GM12872 (cell line): Measurements from ENCODE around the gene EMC1.
"Not testable (repeated sequence)": the region's sequence is repeated elsewhere in the genome, so short reads cannot be mapped to it uniquely, and the experiment has no call there.

Experiments
- TF ChIP-seq, protein P1 (sequence below): IDR thresholded peaks from 3 replicates; pipeline ENCODE4 v1.5.1; 2011; ENCODE audit warnings: low read depth, mild to moderate bottlenecking, low read length, moderate library complexity; ENCODE audit not compliant: insufficient read depth

Gene EMC1

DNA sequence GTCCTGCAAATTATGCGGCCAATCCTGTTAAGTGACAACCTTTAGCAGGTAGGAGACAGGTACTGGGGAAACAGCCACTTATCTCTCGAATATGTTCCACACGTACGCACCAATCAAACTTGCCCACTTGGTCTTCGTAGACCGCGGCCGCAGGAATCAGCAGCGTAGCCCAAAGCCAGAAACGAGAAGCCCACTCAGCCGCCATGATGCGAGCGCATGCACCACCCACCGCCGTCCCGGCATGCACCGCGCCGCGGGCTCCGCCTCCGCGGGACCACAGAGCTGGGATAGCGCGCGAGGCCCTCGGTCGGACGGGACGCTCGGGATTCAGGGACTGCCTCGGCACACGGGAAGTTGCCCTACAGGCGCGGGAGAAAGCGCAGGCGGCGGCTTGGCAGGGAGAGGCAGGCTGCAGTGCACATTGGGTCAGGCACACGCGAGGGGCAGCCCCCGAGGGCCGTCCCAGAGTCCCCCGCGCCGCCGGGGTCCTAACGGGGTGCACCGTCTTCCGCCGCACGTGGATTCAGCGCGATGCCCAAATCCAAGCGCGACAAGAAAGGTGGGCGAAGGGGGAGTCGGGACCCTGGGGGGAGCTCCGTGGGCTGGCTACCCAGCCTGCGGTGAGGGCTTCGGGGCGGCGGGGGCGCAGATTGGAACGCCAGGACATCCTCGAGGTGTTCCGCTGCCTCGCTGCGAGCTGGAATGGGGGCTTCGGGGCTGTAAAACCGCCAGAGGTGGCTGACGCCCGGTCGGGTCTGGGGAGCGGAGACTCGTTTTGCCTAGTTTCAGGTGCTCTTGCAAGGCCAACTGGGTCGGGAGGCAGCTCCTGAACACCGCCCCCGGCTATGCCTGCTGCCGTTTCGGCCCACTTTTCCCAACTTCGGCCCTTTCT is at the start of gene EMC1, which contains the start of gene MRTO4:
TSS of gene EMC1 (minus strand) at position 220 of the 892 bp plus-strand sequence. CDS start at position 205, 15 bp downstream.
TSS of gene MRTO4 (plus strand) at position 501 of the 892 bp plus-strand sequence. CDS start at position 532, 31 bp downstream.
- TF ChIP-seq, protein P1, sequence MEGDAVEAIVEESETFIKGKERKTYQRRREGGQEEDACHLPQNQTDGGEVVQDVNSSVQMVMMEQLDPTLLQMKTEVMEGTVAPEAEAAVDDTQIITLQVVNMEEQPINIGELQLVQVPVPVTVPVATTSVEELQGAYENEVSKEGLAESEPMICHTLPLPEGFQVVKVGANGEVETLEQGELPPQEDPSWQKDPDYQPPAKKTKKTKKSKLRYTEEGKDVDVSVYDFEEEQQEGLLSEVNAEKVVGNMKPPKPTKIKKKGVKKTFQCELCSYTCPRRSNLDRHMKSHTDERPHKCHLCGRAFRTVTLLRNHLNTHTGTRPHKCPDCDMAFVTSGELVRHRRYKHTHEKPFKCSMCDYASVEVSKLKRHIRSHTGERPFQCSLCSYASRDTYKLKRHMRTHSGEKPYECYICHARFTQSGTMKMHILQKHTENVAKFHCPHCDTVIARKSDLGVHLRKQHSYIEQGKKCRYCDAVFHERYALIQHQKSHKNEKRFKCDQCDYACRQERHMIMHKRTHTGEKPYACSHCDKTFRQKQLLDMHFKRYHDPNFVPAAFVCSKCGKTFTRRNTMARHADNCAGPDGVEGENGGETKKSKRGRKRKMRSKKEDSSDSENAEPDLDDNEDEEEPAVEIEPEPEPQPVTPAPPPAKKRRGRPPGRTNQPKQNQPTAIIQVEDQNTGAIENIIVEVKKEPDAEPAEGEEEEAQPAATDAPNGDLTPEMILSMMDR: no peak

DNA sequence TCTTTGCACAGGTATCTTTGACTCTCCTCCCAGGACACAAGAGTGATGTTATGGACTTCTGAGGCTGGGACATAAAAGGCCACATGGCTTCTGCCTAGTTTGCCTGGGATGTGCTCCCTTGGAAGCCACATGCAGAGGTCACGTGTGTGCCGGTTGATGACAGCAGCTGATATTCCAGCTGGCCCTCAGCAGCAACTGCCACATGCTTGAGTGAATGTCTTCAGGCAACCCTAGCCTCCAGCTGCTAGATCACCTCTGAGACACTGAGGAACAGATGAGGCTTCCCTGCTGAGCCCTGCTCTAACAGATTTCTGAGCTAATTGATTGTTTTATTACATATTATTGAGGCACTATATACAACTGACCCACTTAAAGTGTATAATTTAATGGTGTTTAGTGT is 48.9 kb upstream of the EMC1 start:
- TF ChIP-seq, protein P1: no peak

DNA sequence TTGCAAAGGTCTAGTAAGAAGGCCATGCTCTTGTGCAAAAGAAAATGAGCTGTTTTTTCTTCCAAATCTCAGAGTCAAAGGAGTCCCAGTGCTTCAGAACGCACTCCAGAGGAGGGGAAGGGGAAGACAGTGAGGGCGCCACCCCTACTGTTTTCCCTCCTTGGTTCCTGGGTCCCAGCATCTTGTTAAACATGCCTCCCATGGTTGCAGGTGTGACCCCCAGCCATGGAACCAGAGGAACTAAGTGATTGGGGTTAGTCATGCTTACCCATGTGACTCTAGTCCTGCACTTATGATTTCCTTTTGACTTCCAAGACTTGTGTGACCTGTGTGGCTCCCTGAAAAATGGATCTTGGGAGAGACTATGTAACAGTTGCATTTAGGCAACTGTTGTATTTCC is 43.3 kb upstream of the EMC1 start:
- TF ChIP-seq, protein P1: no peak

DNA sequence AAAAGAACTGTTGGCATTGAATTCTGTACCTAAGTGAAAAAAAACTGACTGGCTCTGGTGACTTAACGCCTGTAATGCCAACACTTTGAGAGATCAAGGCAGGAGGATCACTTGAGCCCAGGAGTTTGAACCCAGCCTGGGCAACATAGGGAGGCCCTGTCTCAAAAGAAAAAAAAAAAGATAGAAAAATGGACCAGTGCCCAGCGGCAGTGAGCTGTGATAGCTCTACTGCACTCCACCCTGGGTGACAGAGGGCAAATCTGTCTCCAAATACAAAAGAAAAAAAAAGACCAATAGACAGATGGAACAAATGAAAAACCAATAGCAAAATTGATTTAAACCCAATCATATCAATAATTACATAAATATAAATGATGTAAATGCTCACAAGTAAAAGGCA is 37.9 kb upstream of the EMC1 start:
- TF ChIP-seq, protein P1: no peak

DNA sequence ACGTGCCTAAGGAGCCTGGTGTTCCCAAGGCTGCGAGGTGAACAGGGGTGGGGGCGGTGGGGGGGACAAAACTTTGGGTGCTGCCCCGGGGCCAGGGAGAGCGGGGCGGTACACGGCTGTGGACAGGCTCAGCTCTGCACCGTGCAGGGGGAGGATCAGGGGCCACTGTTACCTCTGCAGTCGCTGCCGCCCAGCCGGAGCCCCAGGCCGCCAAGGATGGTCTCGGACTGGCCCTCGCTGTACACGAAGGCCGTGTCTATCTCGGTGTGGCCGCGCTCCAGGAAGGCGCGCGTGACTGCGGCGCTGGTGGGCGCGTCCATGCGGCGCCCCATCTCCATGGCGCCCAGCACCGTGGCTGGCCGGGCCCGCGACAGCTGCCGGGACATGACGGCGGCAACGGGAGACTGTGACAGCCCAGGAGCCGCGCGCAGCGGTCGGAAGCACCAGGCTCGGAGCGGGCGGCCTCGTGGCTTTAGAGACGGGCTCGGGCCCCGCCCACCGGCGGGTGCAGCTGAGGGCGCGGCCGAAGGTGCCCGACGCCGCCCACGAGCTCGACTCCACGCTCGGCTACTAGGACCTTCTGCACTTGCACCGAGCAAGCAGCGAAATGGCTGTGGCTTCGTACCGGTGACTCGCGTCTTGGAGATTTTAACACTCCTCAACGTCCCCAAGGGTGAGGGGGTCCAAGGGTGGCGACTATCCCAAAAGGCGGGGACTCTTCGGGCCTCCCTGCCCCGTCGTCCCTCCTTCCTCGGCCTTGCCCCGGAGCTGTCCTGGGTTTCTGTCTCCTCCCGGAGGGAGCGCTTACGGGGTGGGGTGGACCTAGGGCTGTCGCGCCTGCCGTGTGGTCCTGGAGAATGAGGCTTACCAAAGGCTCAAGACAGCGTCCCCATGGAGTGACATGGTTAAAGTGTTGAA is 37.3 kb upstream of the EMC1 start, which contains the start of gene AKR7A3:
TSS of gene AKR7A3 (minus strand) at position 447 of the 918 bp plus-strand sequence. CDS start at position 386, 61 bp downstream.
- TF ChIP-seq, protein P1: not testable (repeated sequence)

DNA sequence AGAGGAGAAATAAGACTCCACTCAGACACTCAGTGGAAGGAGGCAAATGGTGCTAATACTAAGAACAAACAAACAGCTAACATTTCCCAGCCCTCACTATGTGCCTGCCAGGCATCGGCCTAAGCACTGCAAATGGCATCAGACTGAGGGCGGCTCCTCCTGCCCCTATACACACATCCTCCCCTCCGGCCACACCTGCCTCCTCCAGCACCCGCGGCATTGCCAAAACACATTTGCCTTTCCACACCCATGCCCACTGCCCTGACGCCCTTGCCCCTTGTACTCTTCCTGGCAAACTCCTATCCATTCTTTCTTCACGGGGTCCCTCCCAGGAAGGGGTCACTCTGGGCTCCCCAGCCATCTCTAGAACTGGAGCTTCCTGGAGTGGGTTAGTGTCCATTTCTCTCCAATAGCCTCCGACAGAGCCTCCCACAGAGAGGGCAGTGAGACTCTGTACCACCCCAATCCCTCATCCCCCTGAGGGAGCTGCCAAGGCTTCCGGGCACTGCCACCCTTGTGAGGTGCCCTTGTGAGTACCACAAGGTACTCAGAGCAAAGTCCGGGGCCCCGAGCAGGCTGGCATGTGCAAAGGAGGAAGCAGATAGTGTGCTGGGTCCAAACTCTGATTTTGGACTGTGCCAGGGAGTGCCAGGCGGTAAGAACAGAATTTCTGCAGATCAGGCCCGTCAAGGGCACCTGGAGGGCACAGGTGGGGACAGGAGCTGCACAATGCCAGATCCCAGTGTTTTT is 36.3 kb upstream of the EMC1 start:
- TF ChIP-seq, protein P1: no peak
